Esophagus muscularis mucosa (tissue), 4 donors: ENCODE results near the gene ATPAF1. TPM values are rescaled to one million over a fixed set of nuclear protein-coding genes. Genes with fewer than 3 reads are reported as not detected.

Source experiments
- DNase-seq: peaks from one replicate; pipeline ENCODE4 v3.0.0-alpha.2; 2017; ENCODE audit errors: extremely low spot score
- H3K27ac ChIP-seq, 4 donors: fragments of 200-600 bp; sonication (generic); replicated peaks in 1 of 4; 1 replicate in 3 of 4; 2 replicates in 1 of 4; pipeline ENCODE4 v1.5.1; 2016 to 2019; ENCODE audit warnings: mild to moderate bottlenecking in 1 of 4
- H3K27me3 ChIP-seq, 4 donors: fragments of 200-600 bp; sonication (generic); one replicate each; pipeline versions ENCODE4 v1.5.1 to v1.6.0; 2016 to 2019
- H3K36me3 ChIP-seq, 4 donors: fragments of 200-600 bp; sonication (generic); one replicate each; pipeline ENCODE4 v1.5.1; 2016 to 2019
- H3K4me1 ChIP-seq, 4 donors: fragments of 200-600 bp; sonication (generic); one replicate each; pipeline ENCODE4 v1.5.1; 2016 to 2019
- H3K4me3 ChIP-seq, 4 donors: fragments of 200-600 bp; sonication (generic); 1 replicate in 2 of 4; 2 replicates in 2 of 4; pipeline ENCODE4 v1.5.1; 2016 to 2019; ENCODE audit warnings: mild to moderate bottlenecking in 4 of 4, moderate library complexity in 1 of 4
- H3K9me3 ChIP-seq, 4 donors: fragments of 200-600 bp; sonication (generic); 1 replicate in 3 of 4; 2 replicates in 1 of 4; pipeline ENCODE4 v1.5.1; 2016 to 2019
- CTCF ChIP-seq, 3 experiments: fragments of 200-600 bp in 2 of 3; fragments of 450-650 bp in 1 of 3; sonication (generic) in 2 of 3; IDR thresholded peaks; one replicate each; pipeline ENCODE4 v1.5.1; 2017 to 2019; ENCODE audit warnings: antibody characterized with exemption in 3 of 3, mild to moderate bottlenecking in 2 of 3, moderate library complexity in 1 of 3
- EP300 ChIP-seq: sonication (generic); formaldehyde crosslinking; IDR thresholded peaks from one replicate; pipeline ENCODE4 v1.6.1; 2017; ENCODE audit warnings: antibody characterized with exemption
- POLR2A ChIP-seq: fragments of 450-650 bp; IDR thresholded peaks from one replicate; pipeline ENCODE4 v1.6.1; 2017; ENCODE audit warnings: antibody characterized with exemption, moderate library complexity, mild to moderate bottlenecking, low read depth
- POLR2AphosphoS5 ChIP-seq, 2 donors: sonication (generic); formaldehyde crosslinking; IDR thresholded peaks; one replicate each; pipeline ENCODE4 v1.6.1; 2017; ENCODE audit warnings: antibody characterized with exemption in 2 of 2
- WGBS: methylation state at CpG from one replicate; pipeline ENCODE4 v1.1.5; 2018; 5-methylcytosine and 5-hydroxymethylcytosine counted together
- intact Hi-C: fragments of 100-400 bp; cut with DNase I; formaldehyde crosslinking; loops from one replicate; pipeline ENCODE4 v1.15.1; 2023
- total RNA-seq, 4 donors: library from RNA; depleted of rRNA; stranded (reverse); fragments of >200 nt; gene quantifications; one replicate each; pipeline versions ENCODE4 v1.1.0 to v1.2.1, GENCODE V29; 2016

The ATPAF1 gene
- total RNA-seq, 4 donors from 2014 or later, result 64.4 to 88.0 (median 68.5) TPM

GRCh38 chr1:46638921-46639320 is 29.2 kb downstream of the ATPAF1 start:
- Histone ChIP-seq H3K36me3 (peaks cover 14 to 53% (median 25%) of the 10 kb centered on the region in 4 donors), H3K4me1 (peaks cover 25 to 57% (median 48%) of the 10 kb centered on the region in 4 donors), H3K9me3 (no peaks in the 10 kb centered on the region), H3K4me3 (no peak overlapping the region), H3K27me3 (no peaks in the 10 kb centered on the region), H3K27ac (peak overlapping the region; percentile 13 to 82 (median 79))
- intact Hi-C loops, result no loop called here
- TF ChIP-seq EP300 (no peak), POLR2AphosphoS5 (IDR thresholded peaks at IDR 0.05) (no peak), POLR2A (no peak), CTCF (IDR thresholded peaks at IDR 0.05) (no peak)
- no peak for DNase-seq

GRCh38 chr1:46637444-46638083 is 30.6 kb downstream of the ATPAF1 start:
- peaks cover 12 to 43% (median 34%) of the 10 kb centered on the region in 4 donors for H3K4me1 ChIP-seq
- peaks cover 14 to 62% (median 39%) of the 10 kb centered on the region in 4 donors for H3K36me3 ChIP-seq
- no peaks in the 10 kb centered on the region for H3K9me3 ChIP-seq
- no peak for TF ChIP-seq EP300
- no peak for TF ChIP-seq POLR2A
- no peak for TF ChIP-seq POLR2AphosphoS5 (IDR thresholded peaks at IDR 0.05)
- no peak for TF ChIP-seq CTCF (IDR thresholded peaks at IDR 0.05)
- no peaks in the 10 kb centered on the region for H3K27me3 ChIP-seq
- whole genome bisulfite sequencing, result 15% methylated on average over 2 of the region's 2 CpGs
- intact Hi-C loops, result no loop called here
- DNase-seq, result no peak
- peak overlapping the region; percentile 53 to 82 (median 79) for H3K27ac ChIP-seq
- no peak overlapping the region for H3K4me3 ChIP-seq

GRCh38 chr1:46635205-46635604 is 33.0 kb downstream of the ATPAF1 start:
- 94% methylated on average over 2 of the region's 2 CpGs for WGBS
- no peaks in the 10 kb centered on the region for H3K27me3 ChIP-seq
- H3K4me1 ChIP-seq, result peaks cover 12 to 30% (median 23%) of the 10 kb centered on the region in 4 donors
- peaks cover 19 to 70% (median 57%) of the 10 kb centered on the region in 4 donors for H3K36me3 ChIP-seq
- intact Hi-C loops, result no loop called here
- no peak for DNase-seq
- H3K4me3 ChIP-seq, result no peak overlapping the region
- H3K9me3 ChIP-seq, result no peaks in the 10 kb centered on the region
- TF ChIP-seq POLR2AphosphoS5 (IDR thresholded peaks at IDR 0.05) (no peak), POLR2A (no peak), CTCF (IDR thresholded peaks at IDR 0.05) (no peak), EP300 (no peak)
- H3K27ac ChIP-seq, result no peak overlapping the region

GRCh38 chr1:46630719-46631118 is 37.4 kb downstream of the ATPAF1 start:
- H3K4me1 ChIP-seq, result no peaks in the 10 kb centered on the region
- peaks cover 14 to 60% (median 55%) of the 10 kb centered on the region in 4 donors for H3K36me3 ChIP-seq
- DNase-seq, result no peak
- no peaks in the 10 kb centered on the region for H3K27me3 ChIP-seq
- H3K27ac ChIP-seq, result no peak overlapping the region
- no peaks in the 10 kb centered on the region for H3K9me3 ChIP-seq
- intact Hi-C loops, result no loop called here
- no peak overlapping the region for H3K4me3 ChIP-seq
- no peak for TF ChIP-seq CTCF (IDR thresholded peaks at IDR 0.05)
- no peak for TF ChIP-seq EP300
- 83% methylated on average over 2 of the region's 2 CpGs for WGBS
